Psoas muscle (tissue), 7 donors: Measurements from ENCODE around the gene SPDYE17. TPM values are rescaled to one million over a fixed set of nuclear protein-coding genes. Genes with fewer than 3 reads are reported as not detected.

Source experiments
- polyA plus RNA-seq, 3 donors: library from polyadenylated mRNA; stranded (reverse); fragments of 200-250 nt; gene quantifications; one replicate each; pipeline ENCODE4 v1.2.3, GENCODE V29; 2013
- total RNA-seq, 4 donors: library from RNA; stranded (reverse); fragmentation: NEBNext Ultra II Directional in 2 of 4; extraction: Animal tissue kit (Norgen Biotek cat#: 25700) in 2 of 4; gene quantifications; one replicate each; pipeline versions ENCODE4 v1.2.1 to v1.2.4, GENCODE V29; 2021 to 2023
- donor health status: healthy with polysubstance abuse.
- donor health status: DM: no; HTN: no; CAD: no; lungs with moderate emphysema.
- donor health status: Bipolar disorder and iron deficiency.
- donor health status: healthy.
- donor health status: DM: no; HTN: no; CAD: no.
- donor health status: DM: no; HTN: no; CAD: no.
- donor health status: DM: yes; HTN: yes; CAD: no.

SPDYE17 gene
- total and polyA plus RNA-seq, 7 donors: not detected

Other genes with a start within 250 kb of the SPDYE17 start
- gene SPDYE18, start 30.2 kb upstream of the SPDYE17 start, total RNA-seq: under 1 TPM in 3 of 4 donors, not detected in 1; 0.28 to 0.51 (median 0.32) TPM
- under 1 TPM; 0.08 to 0.66 (median 0.24) TPM for gene SPDYE18, start 30.2 kb upstream of the SPDYE17 start, polyA plus RNA-seq
- gene CCDC146, start 90.3 kb upstream of the SPDYE17 start, total RNA-seq: 1 to 10 TPM; 1.2 to 3.5 (median 1.8) TPM
- gene CCDC146, start 90.3 kb upstream of the SPDYE17 start, polyA plus RNA-seq: 1 to 10 TPM; 1.9 to 2.5 (median 1.9) TPM
- 1 to 10 TPM; 3.0 to 8.8 (median 4.4) TPM for gene FGL2, start 167.5 kb upstream of the SPDYE17 start, total RNA-seq
- 1 to 10 TPM; 2.1 to 3.8 (median 2.7) TPM for gene FGL2, start 167.5 kb upstream of the SPDYE17 start, polyA plus RNA-seq